AG04450 (cell line): ENCODE measurements around the gene DCTN3. TPM values are rescaled to one million over a fixed set of nuclear protein-coding genes. Genes with fewer than 3 reads are reported as not detected.

Experiments
- CTCF ChIA-PET: fragments of 300-600, 350-600 bp; formaldehyde crosslinking; extraction: SDS; loops from one replicate; lab custom pipeline; 2022; ENCODE audit warnings: antibody characterized with exemption, inconsistent platforms; lab: Charles Lee
- POLR2A ChIA-PET: fragments of 350-600 bp; formaldehyde crosslinking; extraction: SDS; loops from one replicate; lab custom pipeline; 2021; ENCODE audit warnings: antibody characterized with exemption, inconsistent platforms; lab: Yijun Ruan, JAX
- DNase-seq: peaks from one replicate; pipeline ENCODE4 v3.0.0-alpha.2; 2011; ENCODE audit warnings: low read depth, low spot score
- H3K27ac ChIP-seq: one replicate; pipeline ENCODE4 v1.5.1; 2012; ENCODE audit warnings: low read depth, low read length, control low read depth
- H3K27me3 ChIP-seq: one replicate; pipeline ENCODE4 v1.6.0; 2012; ENCODE audit warnings: low read length; ENCODE audit not compliant: control insufficient read depth, insufficient read depth
- H3K4me3 ChIP-seq: 2 replicates; pipeline ENCODE4 v1.5.1; 2011; ENCODE audit warnings: mild to moderate bottlenecking, low read depth, low read length, control low read depth
- H3K9me3 ChIP-seq: 2 replicates; pipeline ENCODE4 v1.5.1; 2012; ENCODE audit warnings: low read length; ENCODE audit not compliant: control insufficient read depth, insufficient read depth
- CTCF ChIP-seq: IDR thresholded peaks from 2 replicates; pipeline ENCODE4 v1.5.1; 2011; ENCODE audit warnings: low read depth, low read length, control low read depth, inconsistent platforms
- polyA plus RNA-seq: library from polyadenylated mRNA; depleted of rRNA; stranded (reverse); fragments of >200 nt; gene quantifications from 2 replicates; pipeline ENCODE4 v1.2.3, GENCODE V29; 2011

Gene DCTN3
- polyA plus RNA-seq, 1 experiment = 97.6 TPM

GRCh38 chr9:34582787-34583186 lies 37.5 kb downstream of the DCTN3 start:
- Histone ChIP-seq H3K27ac (no peak overlapping the region), H3K27me3 (peaks cover 77% of the 10 kb centered on the region), H3K4me3 (no peak overlapping the region), H3K9me3 (no peaks in the 10 kb centered on the region; the same call in 1 of the 2 replicates)
- ChIA-PET CTCF (interaction anchor here (0.6 to 6.6 kb wide), 4 partner anchors 9 to 360 kb away, joined by 6 to 42 read pairs (median 8); no protein-coding TSS in a partner anchor), POLR2A (no interaction called here)
- no peak for TF ChIP-seq CTCF
- DNase-seq = no peak

DNA sequence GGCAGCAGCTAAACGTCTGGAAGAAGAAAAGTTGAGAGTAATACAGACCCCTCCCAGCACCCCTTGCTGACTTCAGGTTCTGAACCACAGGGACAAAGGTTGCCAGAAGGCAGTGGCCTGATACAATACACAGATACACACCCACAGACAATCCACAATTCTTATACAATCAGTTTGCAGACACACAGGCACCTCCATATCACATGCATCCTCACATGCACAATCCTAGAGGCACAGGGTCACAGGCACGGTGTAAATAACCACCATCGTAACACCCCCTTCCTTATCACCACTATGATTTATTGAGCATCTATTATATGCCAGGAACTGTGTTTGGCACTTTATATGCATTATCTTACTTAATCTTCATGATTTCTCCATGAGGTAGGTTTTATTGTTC lies 39.0 kb downstream of the DCTN3 start:
- CTCF ChIA-PET = interaction anchor here (0.7 to 6.6 kb wide), 3 partner anchors 11 to 177 kb away, joined by 3 to 42 read pairs (median 11); no protein-coding TSS in a partner anchor
- no peak for DNase-seq
- POLR2A ChIA-PET = no interaction called here
- TF ChIP-seq CTCF = no peak
- Histone ChIP-seq H3K9me3 (no peaks in the 10 kb centered on the region; the same call in 1 of the 2 replicates), H3K27ac (no peak overlapping the region), H3K4me3 (no peak overlapping the region), H3K27me3 (peaks cover 85% of the 10 kb centered on the region)

- H3K27me3 ChIP-seq = peaks cover 83% of the 10 kb centered on the region
- DNase-seq = no peak
- no peaks in the 10 kb centered on the region; the same call in 1 of the 2 replicates for H3K9me3 ChIP-seq
- H3K4me3 ChIP-seq = no peak overlapping the region
- no peak for TF ChIP-seq CTCF
- H3K27ac ChIP-seq = no peak overlapping the region
- ChIA-PET POLR2A (no interaction called here), CTCF (interaction anchor here (1.1 to 6.6 kb wide), 4 partner anchors 12 to 176 kb away, joined by 3 to 42 read pairs (median 6); partner anchors contain the start of gene RPP25L)
Measured at GRCh38 chr9:34580358-34580757, 39.9 kb downstream of the DCTN3 start.

DNA sequence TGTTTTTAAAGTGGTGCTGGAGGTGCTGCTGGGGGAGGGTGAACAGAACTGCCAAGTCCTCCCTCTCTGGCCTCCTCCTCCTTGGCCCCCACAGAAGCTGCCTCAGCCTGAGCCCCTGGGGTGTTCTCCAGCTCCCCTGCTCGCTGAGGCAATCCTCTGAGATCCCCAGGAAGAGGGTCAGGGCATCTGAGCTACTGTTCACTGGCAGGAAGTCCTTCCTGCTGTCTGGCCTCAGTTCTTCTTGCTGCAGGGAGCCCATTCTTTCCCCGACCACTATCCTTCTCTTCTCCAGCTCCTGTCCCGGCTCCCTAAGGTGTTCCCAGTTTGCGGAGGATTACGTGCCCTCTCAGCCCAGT lies 40.5 kb downstream of the DCTN3 start:
- POLR2A ChIA-PET = no interaction called here
- no peak for TF ChIP-seq CTCF
- Histone ChIP-seq H3K27me3 (peaks cover 83% of the 10 kb centered on the region), H3K27ac (no peak overlapping the region), H3K9me3 (no peaks in the 10 kb centered on the region; the same call in 1 of the 2 replicates), H3K4me3 (no peak overlapping the region)
- DNase-seq = no peak
- CTCF ChIA-PET = interaction anchor here (0.6 to 6.6 kb wide), 7 partner anchors 12 to 1055 kb away, joined by 3 to 42 read pairs (median 6); partner anchors contain the start of gene RPP25L

DNA sequence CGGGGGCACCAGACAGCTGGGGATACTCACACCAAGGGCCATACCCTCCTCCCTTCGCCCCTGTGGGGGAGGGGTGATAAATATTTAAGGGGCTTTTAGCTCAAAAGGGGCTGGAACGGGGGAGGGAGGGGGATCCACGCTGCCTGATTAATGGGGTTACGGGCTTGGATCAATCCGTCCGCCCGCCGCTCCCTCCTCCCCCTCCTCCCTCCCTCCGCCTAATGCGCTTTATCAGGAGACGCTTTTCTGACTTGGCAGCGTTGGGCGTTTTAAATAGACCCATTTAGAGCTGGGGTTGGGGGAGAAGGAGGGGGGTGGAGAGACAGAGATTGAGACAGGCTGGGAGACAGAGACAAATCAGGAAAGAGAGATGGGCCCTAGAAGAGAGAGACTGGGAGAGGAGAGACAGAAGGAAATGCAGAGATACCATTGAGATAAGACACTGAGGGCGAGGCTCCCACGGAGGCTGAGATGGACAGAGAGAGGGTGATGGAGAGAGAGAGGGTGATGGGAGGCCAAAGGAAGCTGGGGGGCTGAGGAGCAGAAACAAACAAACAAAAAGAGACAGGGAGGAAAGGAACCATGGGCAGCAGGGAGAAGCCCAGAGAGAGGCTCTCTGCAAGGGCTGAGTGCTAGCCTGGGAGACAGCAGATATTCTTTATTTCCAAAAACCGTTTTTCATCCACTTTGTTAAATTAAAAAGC lies 41.0 kb downstream of the DCTN3 start:
- Histone ChIP-seq H3K9me3 (no peaks in the 10 kb centered on the region; the same call in 1 of the 2 replicates), H3K27me3 (peaks cover 83% of the 10 kb centered on the region), H3K4me3 (no peak overlapping the region), H3K27ac (no peak overlapping the region)
- ChIA-PET POLR2A (no interaction called here), CTCF (interaction anchor here (0.6 to 6.6 kb wide), 7 partner anchors 13 to 1055 kb away, joined by 3 to 42 read pairs (median 6); partner anchors contain the start of gene RPP25L)
- no peak for TF ChIP-seq CTCF
- no peak for DNase-seq
